HG02938 (cell line): Measurements from ENCODE around the gene CELF5.

Experiments used
- ATAC-seq: cut with Tn5 transposase; IDR thresholded peaks from one replicate; pipeline ENCODE4 v1.9.1; 2021; ENCODE audit warnings: mild to moderate bottlenecking, moderate library complexity; ENCODE audit not compliant: unreplicated experiment

CELF5 gene

GRCh38 chr19:3224346-3225168 is at the start of gene CELF5:
TSS of gene CELF5 (plus strand) at chr19:3224661. CDS start at chr19:3224740, 79 bp downstream.
- ATAC-seq = no peak

GRCh38 chr19:3175781-3176714 is 48.4 kb upstream of the CELF5 start:
- no peak for ATAC-seq

GRCh38 chr19:3176715-3177501 is 47.6 kb upstream of the CELF5 start:
- no peak for ATAC-seq

- no peak for ATAC-seq
These were observed 46.0 kb upstream of the CELF5 start, which contains the start of gene S1PR4 for GRCh38 chr19:3178377-3178972. TSS of gene S1PR4 (plus strand) at chr19:3178769. CDS start at chr19:3178793, 24 bp downstream.

- no peak for ATAC-seq
These were observed 45.3 kb upstream of the CELF5 start for GRCh38 chr19:3178973-3179738.

- no peak for ATAC-seq
These were observed 44.6 kb upstream of the CELF5 start for GRCh38 chr19:3179739-3180293.

GRCh38 chr19:3183721-3184641 is 40.5 kb upstream of the CELF5 start:
- no peak for ATAC-seq

- peak; percentile 30 for ATAC-seq
These were observed 39.5 kb upstream of the CELF5 start for GRCh38 chr19:3184847-3185460.

- ATAC-seq = peak; percentile 66
These were observed 38.9 kb upstream of the CELF5 start, which contains the start of gene NCLN for GRCh38 chr19:3185461-3186159. TSS of gene NCLN (plus strand) at chr19:3185930. CDS start at chr19:3186031, 101 bp downstream.

- ATAC-seq = no peak
These were observed 38.2 kb upstream of the CELF5 start for GRCh38 chr19:3186160-3186688.

GRCh38 chr19:3186891-3187661 is 37.4 kb upstream of the CELF5 start:
- ATAC-seq = no peak

GRCh38 chr19:3187662-3188511 is 36.6 kb upstream of the CELF5 start:
- no peak for ATAC-seq

GRCh38 chr19:3188627-3189596 is 35.5 kb upstream of the CELF5 start:
- ATAC-seq = no peak
